HepG2 (cell line): ENCODE measurements around the gene EVL. TPM values are rescaled to one million over a fixed set of nuclear protein-coding genes. Genes with fewer than 3 reads are reported as not detected.

ENCODE experiments used
- ATAC-seq: fragments of 200-7000 bp; cut with Tn5 transposase; 3 replicates; pipeline ENCODE4 v1.9.1; 2020; ENCODE audit warnings: mild to moderate bottlenecking, moderate library complexity
- BruUV-seq: library from RNA; stranded (reverse); fragments of 400-500 nt; replicated peaks from 2 replicates; lab custom pipeline; 2021; lab: Mats Ljungman, UMichigan
- CTCF ChIA-PET: fragments of 300-600 bp; formaldehyde crosslinking; extraction: SDS; loops from one replicate; lab custom pipeline; 2021; ENCODE audit warnings: low total read pairs, inconsistent platforms, low intra/inter-chr PET ratio; lab: Yijun Ruan, JAX
- POLR2A ChIA-PET: fragments of 350-600 bp; sonication (Branson Sonifier 250); formaldehyde crosslinking; loops from one replicate; lab custom pipeline; 2020; ENCODE audit warnings: antibody characterized with exemption, inconsistent platforms; lab: Yijun Ruan, JAX
- DNase-seq: peaks from one replicate; pipeline ENCODE4 v3.0.0-alpha.2; 2015; ENCODE audit warnings: low spot score
- FAIRE-seq: peaks from 3 replicates; lab custom pipeline; 2011; peaks lifted over from hg19 to GRCh38; lab: Jason Lieb, UNC
- H2AFZ ChIP-seq: one replicate; pipeline ENCODE4 v1.6.1; 2011; ENCODE audit warnings: low read length, inconsistent platforms
- H3K27ac ChIP-seq: fragments of 300-600 bp; 3 replicates; pipeline ENCODE4 v1.8.0; 2011; ENCODE audit warnings: mixed run types, mild to moderate bottlenecking, mixed read lengths, low read length, inconsistent platforms; ENCODE audit not compliant: insufficient read depth; ENCODE audit errors: extremely low read length
- H3K27me3 ChIP-seq, 2 experiments: fragments of 200-600 bp in 1 of 2; 2 replicates in 1 of 2; 3 replicates in 1 of 2; pipeline versions ENCODE4 v1.6.0 to v1.8.0; 2011; ENCODE audit warnings: low read length in 2 of 2, mild to moderate bottlenecking in 2 of 2, moderate library complexity in 2 of 2, inconsistent platforms in 1 of 2; ENCODE audit not compliant: insufficient read depth in 2 of 2, control insufficient read depth in 1 of 2
- H3K36me3 ChIP-seq, 2 experiments: fragments of 200-600 bp in 1 of 2; replicated peaks in 1 of 2; 2 replicates in 1 of 2; 3 replicates in 1 of 2; pipeline versions ENCODE4 v1.5.1 to v1.8.0; 2011; ENCODE audit warnings: low read length in 2 of 2, inconsistent platforms in 1 of 2; ENCODE audit not compliant: insufficient read depth in 2 of 2, control insufficient read depth in 1 of 2
- H3K4me1 ChIP-seq: 2 replicates; pipeline ENCODE4 v1.5.1; 2012; ENCODE audit warnings: low read length, inconsistent platforms; ENCODE audit not compliant: insufficient read depth
- H3K4me2 ChIP-seq: 2 replicates; pipeline ENCODE4 v1.6.0; 2011; ENCODE audit warnings: low read depth, low read length, inconsistent platforms
- H3K4me3 ChIP-seq, 3 experiments: fragments of 200-600 bp in 1 of 3; sonication (generic), shearing (Covaris generic) in 1 of 3; replicated peaks in 1 of 3; 2 replicates each; pipeline ENCODE4 v1.5.1; 2011 to 2016; ENCODE audit warnings: low read length in 3 of 3, inconsistent platforms in 2 of 3, low read depth in 2 of 3, mild to moderate bottlenecking in 2 of 3, control low read depth in 1 of 3, mixed read lengths in 1 of 3; ENCODE audit not compliant: insufficient read depth in 1 of 3
- H3K79me2 ChIP-seq: one replicate; pipeline ENCODE4 v1.6.1; 2011; ENCODE audit warnings: low read length, inconsistent platforms; ENCODE audit not compliant: insufficient read depth
- H3K9ac ChIP-seq: 2 replicates; pipeline ENCODE4 v1.6.0; 2011; ENCODE audit warnings: mild to moderate bottlenecking, low read depth, low read length, inconsistent platforms; ENCODE audit not compliant: insufficient read depth
- H3K9me3 ChIP-seq: 2 replicates; pipeline ENCODE4 v1.5.1; 2012; ENCODE audit warnings: mild to moderate bottlenecking, low read length
- H4K20me1 ChIP-seq: 2 replicates; pipeline ENCODE4 v1.6.0; 2011; ENCODE audit warnings: inconsistent platforms, mild to moderate bottlenecking, low read length, moderate library complexity; ENCODE audit not compliant: insufficient read depth
- AKNA ChIP-seq: sonication (generic); formaldehyde crosslinking; IDR thresholded peaks from 2 replicates; pipeline ENCODE4 v1.4.0; 2020; ENCODE audit warnings: missing genetic modification reagents, borderline replicate concordance
- BRF2 ChIP-seq: sonication (generic); formaldehyde crosslinking; IDR thresholded peaks from 2 replicates; pipeline ENCODE4 v1.8.1; 2022; ENCODE audit warnings: mild to moderate bottlenecking, missing genetic modification reagents
- CBX2 ChIP-seq, 2 experiments: fragments of 200-600 bp in 1 of 2; sonication (generic); formaldehyde crosslinking in 1 of 2; IDR thresholded peaks; 2 replicates each; pipeline versions ENCODE4 v1.7.0 to v1.8.1; 2018 to 2022; ENCODE audit warnings: low read depth in 2 of 2, low read length in 1 of 2, mild to moderate bottlenecking in 1 of 2, missing genetic modification reagents in 1 of 2
- ELF4 ChIP-seq: sonication (generic); formaldehyde crosslinking; IDR thresholded peaks from 2 replicates; pipeline ENCODE4 v1.5.0; 2020; ENCODE audit warnings: missing genetic modification reagents, mild to moderate bottlenecking, moderate library complexity, borderline replicate concordance
- HIC2 ChIP-seq: sonication (generic); formaldehyde crosslinking; IDR thresholded peaks from 2 replicates; pipeline ENCODE4 v1.9.0; 2022; ENCODE audit warnings: low read depth, missing genetic modification reagents
- HOXA5 ChIP-seq: sonication (generic); formaldehyde crosslinking; IDR thresholded peaks from 2 replicates; pipeline ENCODE4 v1.4.0; 2020; ENCODE audit warnings: missing genetic modification reagents
- KAT2B ChIP-seq: fragments of 150-350 bp; IDR thresholded peaks from 2 replicates; pipeline ENCODE4 v1.6.1; 2014; ENCODE audit warnings: low read depth, low read length, borderline replicate concordance
- KDM1A ChIP-seq: IDR thresholded peaks from 2 replicates; pipeline ENCODE4 v1.6.1; 2016; ENCODE audit warnings: missing compliant biosample characterization
- KDM5A ChIP-seq: fragments of 200-600 bp; sonication (generic); IDR thresholded peaks from 2 replicates; pipeline ENCODE4 v1.7.0; 2018; ENCODE audit warnings: antibody characterized with exemption, mild to moderate bottlenecking, low read length, borderline replicate concordance
- MAF1 ChIP-seq: sonication (generic); formaldehyde crosslinking; IDR thresholded peaks from 2 replicates; pipeline ENCODE4 v1.5.0; 2020; ENCODE audit warnings: missing genetic modification reagents, borderline replicate concordance
- NFYB ChIP-seq: sonication (generic); formaldehyde crosslinking; IDR thresholded peaks from 2 replicates; pipeline ENCODE4 v1.4.0; 2020; ENCODE audit warnings: missing genetic modification reagents
- ONECUT2 ChIP-seq: sonication (generic); formaldehyde crosslinking; IDR thresholded peaks from 2 replicates; pipeline ENCODE4 v1.4.0; 2020; ENCODE audit warnings: missing genetic modification reagents
- SP5 ChIP-seq: IDR thresholded peaks from 2 replicates; pipeline ENCODE4 v1.6.1; 2016; ENCODE audit warnings: low read depth, borderline replicate concordance
- TEAD3 ChIP-seq: optimal IDR thresholded peaks from 2 replicates; pipeline ENCODE3; 2016; ENCODE audit warnings: borderline replicate concordance
- ZNF136 ChIP-seq: sonication (generic); formaldehyde crosslinking; IDR thresholded peaks from 2 replicates; pipeline ENCODE4 v1.8.1; 2022; ENCODE audit warnings: low read depth, mild to moderate bottlenecking, moderate library complexity, missing genetic modification reagents
- ZNF207 ChIP-seq: fragments of 450-650 bp; IDR thresholded peaks from 2 replicates; pipeline ENCODE4 v1.6.1; 2016; ENCODE audit warnings: antibody characterized with exemption, borderline replicate concordance
- ZNF253 ChIP-seq: sonication (generic); formaldehyde crosslinking; IDR thresholded peaks from 2 replicates; pipeline ENCODE4 v1.8.0; 2022; ENCODE audit warnings: mild to moderate bottlenecking, missing genetic modification reagents, borderline replicate concordance
- ZZZ3 ChIP-seq: sonication (generic); formaldehyde crosslinking; IDR thresholded peaks from 2 replicates; pipeline ENCODE4 v1.4.0; 2020; ENCODE audit warnings: missing genetic modification reagents, mild to moderate bottlenecking, borderline replicate concordance
- WGBS: methylation state at CpG from one replicate; pipeline ENCODE4 v1.1.6; 2017; ENCODE audit warnings: low lambda C conversion rate; 5-methylcytosine and 5-hydroxymethylcytosine counted together
- in situ Hi-C: cut with HindIII; loops from 2 replicates; pipeline ENCODE4 v1.10.0; 2017; ENCODE audit warnings: low pct_unique_long_range_greater_than_20kb; ENCODE audit not compliant: extremely low pct_ligation_motif_present
- intact Hi-C: fragments of 100-400 bp; cut with micrococcal nuclease; formaldehyde crosslinking; loops from one replicate; pipeline ENCODE4 v1.10.0; 2022; ENCODE audit not compliant: unreplicated experiment
- polyA plus RNA-seq, 8 experiments: library from polyadenylated mRNA; depleted of rRNA in 3 of 8; stranded (reverse) in 7 of 8; unstranded in 1 of 8; fragments of >200 nt; fragmentation: Illumina TruSeq in 4 of 8; extraction: Trizol in 4 of 8; gene quantifications; 2 replicates each; pipeline versions ENCODE4 v1.2.1 to v1.2.3, GENCODE V29; 2011 to 2016; ENCODE audit warnings: low read depth in 4 of 8, missing spikeins in 1 of 8, mixed read lengths in 1 of 8; ENCODE audit not compliant: insufficient read depth in 1 of 8
- total RNA-seq, 5 experiments: library from RNA; depleted of rRNA; stranded (reverse); fragments of >200 nt; fragmentation: Illumina TruSeq; extraction: Trizol; gene quantifications; 2 replicates each; pipeline ENCODE4 v1.2.3, GENCODE V29; 2016; ENCODE audit warnings: low read depth in 1 of 5

EVL gene
- total and polyA plus RNA-seq, 2 of the 13 experiments (the other 11 are each of a cell fraction or from before 2014, with no cell fraction given): 15.1 to 31.2 TPM

DNA sequence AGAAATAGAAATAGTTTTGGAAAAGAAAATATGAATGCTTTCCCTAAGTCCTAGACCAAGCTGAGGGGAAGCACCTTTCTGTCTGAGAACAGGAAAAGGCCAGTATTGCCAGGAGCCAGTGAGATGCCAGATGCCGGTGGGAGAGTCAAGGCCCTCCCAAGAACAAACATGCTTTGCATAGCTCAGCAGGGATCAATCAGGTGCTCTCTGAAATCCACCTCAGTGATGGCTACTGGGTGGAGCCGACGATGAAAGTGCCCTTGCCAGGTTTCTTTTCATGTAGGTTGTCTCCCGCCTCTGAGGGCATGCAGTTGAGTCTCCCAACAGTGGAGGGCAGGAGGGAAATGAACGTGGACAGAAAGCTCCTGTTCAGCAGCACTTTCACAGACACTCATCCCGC lies 66.0 kb downstream of the EVL start:
- H3K4me1 ChIP-seq: peaks cover 31% of the 10 kb centered on the region
- in situ Hi-C loops (no loop called here), intact Hi-C loops (no loop called here)
- POLR2A ChIA-PET: interaction anchor here (0.5 to 0.9 kb wide), 2 partner anchors 20 to 24 kb away, joined by 3 read pairs; no protein-coding TSS in a partner anchor
- H3K36me3 ChIP-seq: peaks cover 6 to 10% of the 10 kb centered on the region in 2 experiments; a peak in 4 of 5 replicates
- no peak overlapping the region for H2AFZ ChIP-seq
- CTCF ChIA-PET: no interaction called here
- no peaks in the 10 kb centered on the region for H3K9me3 ChIP-seq
- H3K4me2 ChIP-seq: no peak overlapping the region
- H3K27ac ChIP-seq: no peak overlapping the region
- H3K79me2 ChIP-seq: no peaks in the 10 kb centered on the region
- FAIRE-seq (no peak), DNase-seq (peak; percentile 62), ATAC-seq (peak; percentile 81)
- H4K20me1 ChIP-seq: no peaks in the 10 kb centered on the region
- H3K9ac ChIP-seq: no peak overlapping the region
- WGBS: 55% methylated on average over 6 of the region's 6 CpGs
- no TSS peak for BruUV-seq
- no peaks in the 10 kb centered on the region for H3K27me3 ChIP-seq
- no peak overlapping the region for H3K4me3 ChIP-seq
- TF ChIP-seq MAF1 (no peak), BRF2 (CRISPR knock-in tag) (no peak), ZNF253 (CRISPR knock-in tag) (no peak), KDM1A (CRISPR knock-in tag) (no peak), ZZZ3 (CRISPR knock-in tag) (no peak), HIC2 (CRISPR knock-in tag) (no peak), ONECUT2 (CRISPR knock-in tag) (0 out of 2 replicates have a peak, but pooled peaks have one; percentile 18), HOXA5 (CRISPR knock-in tag) (no peak), CBX2 (IDR thresholded peaks at IDR 0.05; ENCODE audit: low read depth, low read length) (no peak), CBX2 (CRISPR knock-in tag; IDR thresholded peaks at IDR 0.05; ENCODE audit: low read depth) (no peak), NFYB (no peak), ZNF207 (no peak), ELF4 (CRISPR knock-in tag) (no peak), KDM5A (no peak), TEAD3 (CRISPR knock-in tag) (peak; percentile 57), AKNA (no peak), SP5 (0 out of 2 replicates have a peak, but pooled peaks have one; percentile 24), ZNF136 (CRISPR knock-in tag) (no peak), KAT2B (no peak)
